H1 (cell line): ENCODE data around the gene ANKRD11. TPM values are rescaled to one million over a fixed set of nuclear protein-coding genes. Genes with fewer than 3 reads are reported as not detected.

Source experiments
- CTCF ChIA-PET: fragments of 300-600 bp; sonication (Branson Sonifier 250); formaldehyde crosslinking; loops from one replicate; lab custom pipeline; 2021; ENCODE audit not compliant: partially characterized antibody; lab: Charles Lee
- POLR2A ChIA-PET: fragments of 300-600 bp; sonication (Branson Sonifier 250); formaldehyde crosslinking; loops from one replicate; lab custom pipeline; 2021; ENCODE audit warnings: inconsistent platforms; ENCODE audit not compliant: partially characterized antibody; lab: Charles Lee
- DNase-seq, 2 experiments: peaks; one replicate each; pipeline versions ENCODE4 v3.0.0 to v3.0.0-alpha.2; 2010 to 2022; ENCODE audit warnings: low spot score in 2 of 2, low read depth in 1 of 2, mixed read lengths in 1 of 2
- FAIRE-seq: peaks from 2 replicates; lab custom pipeline; 2011; peaks lifted over from hg19 to GRCh38; lab: Jason Lieb, UNC
- H2AFZ ChIP-seq: 2 replicates; pipeline ENCODE4 v1.8.1; 2012; ENCODE audit warnings: low read length, inconsistent platforms
- H2AK5ac ChIP-seq: 2 replicates; pipeline ENCODE4 v1.6.1; 2013; ENCODE audit warnings: low read depth, low read length
- H2BK120ac ChIP-seq: replicated peaks from 2 replicates; pipeline ENCODE3; 2013; ENCODE audit warnings: low read depth, low read length, inconsistent platforms
- H2BK12ac ChIP-seq: 2 replicates; pipeline ENCODE4 v1.6.1; 2013; ENCODE audit warnings: low read depth, low read length
- H2BK15ac ChIP-seq: 2 replicates; pipeline ENCODE4 v1.6.1; 2013; ENCODE audit warnings: low read length
- H2BK20ac ChIP-seq: 2 replicates; pipeline ENCODE4 v1.6.1; 2013; ENCODE audit warnings: low read length
- H2BK5ac ChIP-seq: 2 replicates; pipeline ENCODE4 v1.6.1; 2013; ENCODE audit warnings: low read depth, low read length
- H3K14ac ChIP-seq: 2 replicates; pipeline ENCODE4 v1.6.1; 2013; ENCODE audit warnings: inconsistent platforms; ENCODE audit not compliant: insufficient read length
- H3K18ac ChIP-seq: 2 replicates; pipeline ENCODE4 v1.6.1; 2013; ENCODE audit warnings: low read length; ENCODE audit errors: extremely low read depth
- H3K23ac ChIP-seq: 2 replicates; pipeline ENCODE4 v1.6.1; 2013; ENCODE audit warnings: inconsistent platforms; ENCODE audit not compliant: insufficient read length
- H3K23me2 ChIP-seq: 2 replicates; pipeline ENCODE4 v1.6.1; 2013; ENCODE audit warnings: low read depth, low read length
- H3K27ac ChIP-seq: 2 replicates; pipeline ENCODE4 v1.6.1; 2011; ENCODE audit warnings: low read depth, low read length, inconsistent platforms
- H3K27me3 ChIP-seq, 4 experiments: replicated peaks in 1 of 4; 1 replicate in 1 of 4; 2 replicates in 3 of 4; pipeline versions ENCODE4 v1.6.1 to v1.8.1; 2011 to 2013; ENCODE audit warnings: low read length in 3 of 4, mild to moderate bottlenecking in 3 of 4, inconsistent platforms in 2 of 4, mixed read lengths in 2 of 4, moderate library complexity in 1 of 4; ENCODE audit not compliant: control insufficient read depth in 3 of 4, insufficient read depth in 3 of 4; ENCODE audit errors: extremely low read depth in 1 of 4
- H3K36me3 ChIP-seq, 4 experiments: 2 replicates each; pipeline versions ENCODE4 v1.6.1 to v1.8.1; 2011 to 2013; ENCODE audit warnings: mild to moderate bottlenecking in 4 of 4, low read length in 3 of 4, moderate library complexity in 2 of 4, control low read depth in 1 of 4, inconsistent platforms in 1 of 4; ENCODE audit not compliant: insufficient read depth in 4 of 4, control insufficient read depth in 2 of 4
- H3K4ac ChIP-seq: replicated peaks from 2 replicates; pipeline ENCODE3; 2013; ENCODE audit warnings: low read length, low read depth, mixed read lengths, inconsistent platforms; ENCODE audit not compliant: insufficient read length
- H3K4me1 ChIP-seq, 4 experiments: replicated peaks in 1 of 4; 1 replicate in 1 of 4; 2 replicates in 3 of 4; pipeline versions ENCODE4 v1.6.1 to v1.8.1; 2011 to 2013; ENCODE audit warnings: low read length in 3 of 4, inconsistent platforms in 2 of 4, mixed read lengths in 1 of 4; ENCODE audit not compliant: insufficient read depth in 4 of 4, control insufficient read depth in 3 of 4
- H3K4me2 ChIP-seq, 2 experiments: 2 replicates each; pipeline versions ENCODE4 v1.6.1 to v1.8.1; 2011 to 2013; ENCODE audit warnings: low read depth in 2 of 2, low read length in 2 of 2, control low read depth in 1 of 2, inconsistent platforms in 1 of 2, mild to moderate bottlenecking in 1 of 2; ENCODE audit not compliant: insufficient read depth in 1 of 2
- H3K4me3 ChIP-seq, 4 experiments: fragments of 200-600, 300-600 bp in 1 of 4; sonication (generic), shearing (Covaris generic), sonication (Bioruptor Twin) in 1 of 4; 2 replicates each; pipeline versions ENCODE4 v1.5.1 to v1.8.1; 2011 to 2016; ENCODE audit warnings: low read length in 4 of 4, low read depth in 3 of 4, control low read depth in 2 of 4, inconsistent platforms in 2 of 4, mild to moderate bottlenecking in 2 of 4, mixed read lengths in 1 of 4, moderate library complexity in 1 of 4; ENCODE audit not compliant: insufficient read depth in 2 of 4; ENCODE audit errors: extremely low read depth in 1 of 4
- H3K56ac ChIP-seq: replicated peaks from 2 replicates; pipeline ENCODE3; 2013; ENCODE audit warnings: low read depth, mild to moderate bottlenecking, mixed read lengths, low read length, inconsistent platforms; ENCODE audit not compliant: insufficient read length
- H3K79me1 ChIP-seq: 2 replicates; pipeline ENCODE4 v1.6.1; 2013; ENCODE audit warnings: low read depth, low read length, control low read depth
- H3K79me2 ChIP-seq, 2 experiments: 2 replicates each; pipeline versions ENCODE4 v1.6.1 to v1.8.1; 2012 to 2013; ENCODE audit warnings: low read length in 2 of 2, mild to moderate bottlenecking in 2 of 2, inconsistent platforms in 1 of 2; ENCODE audit not compliant: insufficient read depth in 2 of 2, control insufficient read depth in 1 of 2
- H3K9ac ChIP-seq, 4 experiments: replicated peaks in 1 of 4; 1 replicate in 1 of 4; 2 replicates in 3 of 4; pipeline versions ENCODE4 v1.6.1 to v1.8.1; 2011 to 2013; ENCODE audit warnings: low read depth in 3 of 4, low read length in 3 of 4, control low read depth in 2 of 4, mild to moderate bottlenecking in 2 of 4, moderate library complexity in 2 of 4, inconsistent platforms in 1 of 4; ENCODE audit errors: extremely low read depth in 1 of 4
- H3K9me3 ChIP-seq, 2 experiments: 2 replicates each; pipeline versions ENCODE4 v1.6.1 to v1.8.1; 2012 to 2013; ENCODE audit warnings: mild to moderate bottlenecking in 2 of 2, moderate library complexity in 2 of 2, control low read depth in 1 of 2, inconsistent platforms in 1 of 2, low read depth in 1 of 2, low read length in 1 of 2, mixed read lengths in 1 of 2; ENCODE audit not compliant: insufficient read depth in 2 of 2
- H4K20me1 ChIP-seq, 2 experiments: replicated peaks in 1 of 2; 2 replicates each; pipeline versions ENCODE3 to v1.8.1; 2011 to 2013; ENCODE audit warnings: inconsistent platforms in 2 of 2, low read length in 2 of 2, mild to moderate bottlenecking in 1 of 2; ENCODE audit not compliant: insufficient read depth in 2 of 2, control insufficient read depth in 1 of 2
- H4K5ac ChIP-seq: 2 replicates; pipeline ENCODE4 v1.6.1; 2013; ENCODE audit warnings: low read length, low read depth, mixed read lengths, inconsistent platforms; ENCODE audit not compliant: insufficient read length
- H4K8ac ChIP-seq: 2 replicates; pipeline ENCODE4 v1.8.0; 2013; ENCODE audit warnings: mild to moderate bottlenecking, moderate library complexity, low read length, inconsistent platforms; ENCODE audit not compliant: insufficient read depth; ENCODE audit errors: extremely low read depth
- H4K91ac ChIP-seq: replicated peaks from 2 replicates; pipeline ENCODE3; 2013; ENCODE audit warnings: low read length, mixed read lengths, inconsistent platforms; ENCODE audit not compliant: insufficient read length
- CEBPB ChIP-seq: IDR thresholded peaks from 2 replicates; pipeline ENCODE4 v1.6.1; 2012; ENCODE audit warnings: low read depth, low read length
- CHD1 ChIP-seq: IDR thresholded peaks from 2 replicates; pipeline ENCODE4 v1.6.1; 2012; ENCODE audit warnings: low read depth, low read length, improper control_type of control experiment
- EGR1 ChIP-seq: IDR thresholded peaks from 2 replicates; pipeline ENCODE4 v1.6.1; 2011; ENCODE audit warnings: low read depth, low read length, borderline replicate concordance
- FOSL1 ChIP-seq: IDR thresholded peaks from 2 replicates; pipeline ENCODE4 v1.6.1; 2011; ENCODE audit warnings: mild to moderate bottlenecking, low read depth, low read length, moderate library complexity; ENCODE audit not compliant: insufficient read depth
- JUN ChIP-seq: IDR thresholded peaks from 2 replicates; pipeline ENCODE4 v1.6.1; 2011; ENCODE audit warnings: low read depth, mild to moderate bottlenecking, improper control_type of control experiment, low read length
- JUND ChIP-seq: IDR thresholded peaks from 2 replicates; pipeline ENCODE4 v1.6.1; 2011; ENCODE audit warnings: mild to moderate bottlenecking, improper control_type of control experiment, low read length
- MAFK ChIP-seq: IDR thresholded peaks from 2 replicates; pipeline ENCODE4 v1.6.1; 2012; ENCODE audit warnings: low read depth, mild to moderate bottlenecking, improper control_type of control experiment, low read length
- RBBP5 ChIP-seq: IDR thresholded peaks from 2 replicates; pipeline ENCODE4 v1.7.1; 2012; ENCODE audit warnings: low read depth, mild to moderate bottlenecking, inconsistent platforms, low read length, moderate library complexity, borderline replicate concordance
- RFX5 ChIP-seq: IDR thresholded peaks from 2 replicates; pipeline ENCODE4 v1.6.1; 2011; ENCODE audit warnings: low read depth, low read length, improper control_type of control experiment, borderline replicate concordance
- SIN3A ChIP-seq, 2 experiments: IDR thresholded peaks in 1 of 2; conservative IDR thresholded peaks in 1 of 2; 2 replicates each; pipeline ENCODE4 v1.6.1; 2011 to 2012; ENCODE audit warnings: low read length in 2 of 2, improper control_type of control experiment in 1 of 2, low read depth in 1 of 2, mild to moderate bottlenecking in 1 of 2
- SP4 ChIP-seq: IDR thresholded peaks from 2 replicates; pipeline ENCODE4 v1.6.1; 2012; ENCODE audit warnings: low read length, inconsistent platforms
- TAF7 ChIP-seq: optimal IDR thresholded peaks from 2 replicates; pipeline ENCODE3; 2011; ENCODE audit warnings: low read depth, mild to moderate bottlenecking, inconsistent platforms, low read length, moderate library complexity, borderline replicate concordance
- TCF12 ChIP-seq: IDR thresholded peaks from 2 replicates; pipeline ENCODE4 v1.6.1; 2011; ENCODE audit warnings: low read depth, mild to moderate bottlenecking, low read length
- WGBS, 2 experiments: shearing (Covaris generic) in 1 of 2; methylation state at CpG; one replicate each; pipeline versions ENCODE4 v1.1.6 to v1.1.7; 2013 to 2015; ENCODE audit warnings: low lambda C conversion rate in 2 of 2, mixed read lengths in 2 of 2, inconsistent platforms in 1 of 2, low coverage in 1 of 2, missing lambda C conversion rate in 1 of 2; ENCODE audit not compliant: insufficient replicate concordance in 2 of 2, insufficient coverage in 1 of 2, insufficient read length in 1 of 2; ENCODE audit errors: extremely low coverage in 1 of 2, missing lambda C conversion rate in 1 of 2; 5-methylcytosine and 5-hydroxymethylcytosine counted together
- polyA plus RNA-seq, 7 experiments: library from polyadenylated mRNA; depleted of rRNA in 3 of 7; stranded (reverse) in 5 of 7; unstranded in 2 of 7; fragments of >200 nt in 5 of 7; fragments of 200-250 nt in 2 of 7; gene quantifications; 1 replicate in 5 of 7; 2 replicates in 1 of 7; 4 replicates in 1 of 7; pipeline versions ENCODE4 v1.2.1 to v1.2.3, GENCODE V29; 2011 to 2013; ENCODE audit warnings: missing spikeins in 2 of 7, mixed read lengths in 2 of 7
- total RNA-seq: library from RNA; stranded (reverse); fragmentation: NEBNext Ultra II Directional; extraction: Animal tissue kit (Norgen Biotek cat#: 25700); gene quantifications from 2 replicates; pipeline ENCODE4 v1.2.1, GENCODE V29; 2021

ANKRD11 gene
- total and polyA plus RNA-seq, 2 of the 8 experiments (the other 6 are each of a cell fraction or from before 2014, with no cell fraction given), result 46.5 to 142 TPM

- Histone ChIP-seq H2BK20ac (no peak overlapping the region), H3K79me2 (peaks cover 0 to 3% of the 10 kb centered on the region in 2 experiments; a peak in 1 of 4 replicates), H2BK120ac (no peak overlapping the region), H3K23ac (no peak overlapping the region), H2BK15ac (no peak overlapping the region), H2BK5ac (no peak overlapping the region), H3K27ac (no peak overlapping the region), H3K4me1 (no peaks in the 10 kb centered on the region), H2AFZ (no peak overlapping the region), H3K4me3 (no peak overlapping the region), H3K4me2 (no peak overlapping the region), H3K56ac (no peak overlapping the region), H4K8ac (no peak overlapping the region), H4K91ac (no peak overlapping the region), H3K14ac (no peak overlapping the region), H4K20me1 (peaks cover 6 to 19% of the 10 kb centered on the region in 2 experiments), H2BK12ac (no peak overlapping the region), H3K18ac (no peak overlapping the region), H3K79me1 (peaks cover 5% of the 10 kb centered on the region), H3K9ac (no peak overlapping the region), H3K27me3 (no peaks in the 10 kb centered on the region), H4K5ac (no peak overlapping the region), H2AK5ac (no peak overlapping the region), H3K23me2 (no peaks in the 10 kb centered on the region), H3K36me3 (peaks cover 17 to 59% (median 41%) of the 10 kb centered on the region in 4 experiments; a peak in 7 of 8 replicates), H3K4ac (no peak overlapping the region), H3K9me3 (no peaks in the 10 kb centered on the region)
- POLR2A ChIA-PET, result interaction anchor here (0.9 to 7.2 kb wide), 6 partner anchors 14 to 311 kb away, joined by 3 to 47 read pairs (median 4); no protein-coding TSS in a partner anchor
- FAIRE-seq (no peak), DNase-seq (no peak)
- WGBS, 2 experiments, result 92% methylated on average over 36 of the region's 36 CpGs; no CpG with 5 or more reads in 1 of the 2 experiments
- CTCF ChIA-PET, result interaction anchor here (0.9 kb wide), 1 partner anchor 8 kb away, joined by 3 read pairs; no protein-coding TSS in a partner anchor
- TF ChIP-seq FOSL1, result no peak
- TF ChIP-seq TCF12, result no peak
- no peak for TF ChIP-seq RBBP5
- no peak for TF ChIP-seq CEBPB
- TF ChIP-seq CHD1, result no peak
- no peak for TF ChIP-seq MAFK
- TF ChIP-seq SP4, result no peak
- TF ChIP-seq RFX5, result no peak
- no peak for TF ChIP-seq EGR1
- no peak for TF ChIP-seq SIN3A (conservative IDR thresholded peaks at IDR 0.05 in 1 of 2, IDR thresholded peaks at IDR 0.05 in 1 of 2; ENCODE audit: low read depth in 1 of 2, low read length in 2 of 2)
- TF ChIP-seq JUN, result no peak
- no peak for TF ChIP-seq JUND
- TF ChIP-seq TAF7, result no peak
Observed at GRCh38 chr16:89536886-89537548, 46.7 kb upstream of the ANKRD11 start.
